Peyer's patch (tissue), 4 donors: ENCODE results near the gene SESN2. TPM values are rescaled to one million over a fixed set of nuclear protein-coding genes. Genes with fewer than 3 reads are reported as not detected.

Experiments
- DNase-seq, 3 donors: peaks; one replicate each; pipeline ENCODE4 v3.0.0-alpha.2; 2017 to 2019
- H3K27ac ChIP-seq, 4 donors: fragments of 200-600 bp; sonication (generic); one replicate each; pipeline ENCODE4 v1.5.1; 2016 to 2019
- H3K27me3 ChIP-seq, 2 donors: fragments of 200-600 bp; sonication (generic); one replicate each; pipeline ENCODE4 v1.5.1; 2019
- H3K36me3 ChIP-seq, 3 donors: fragments of 200-600 bp; sonication (generic); one replicate each; pipeline ENCODE4 v1.5.1; 2016 to 2019
- H3K4me1 ChIP-seq, 4 donors: fragments of 200-600 bp; sonication (generic); one replicate each; pipeline ENCODE4 v1.5.1; 2016 to 2019
- H3K4me3 ChIP-seq, 4 donors: fragments of 200-600 bp; sonication (generic); 1 replicate in 3 of 4; 2 replicates in 1 of 4; pipeline ENCODE4 v1.5.1; 2016 to 2019; ENCODE audit warnings: mild to moderate bottlenecking in 1 of 4
- H3K9me3 ChIP-seq, 4 donors: fragments of 200-600 bp; sonication (generic); one replicate each; pipeline ENCODE4 v1.5.1; 2016 to 2019; ENCODE audit warnings: mild to moderate bottlenecking in 1 of 4
- CTCF ChIP-seq, 6 experiments: fragments of 450-650 bp in 4 of 6; fragments of 200-600 bp in 2 of 6; sonication (generic) in 1 of 6; IDR thresholded peaks; one replicate each; pipeline ENCODE4 v1.5.1; 2017 to 2019; ENCODE audit warnings: antibody characterized with exemption in 6 of 6, mild to moderate bottlenecking in 3 of 6, moderate library complexity in 1 of 6
- POLR2A ChIP-seq, 2 donors: fragments of 450-650 bp; IDR thresholded peaks; one replicate each; pipeline ENCODE4 v1.5.1; 2017; ENCODE audit warnings: antibody characterized with exemption in 2 of 2, mild to moderate bottlenecking in 2 of 2, moderate library complexity in 2 of 2
- total RNA-seq, 4 donors: library from RNA; depleted of rRNA; stranded (reverse); fragments of >200 nt; gene quantifications; one replicate each; pipeline ENCODE4 v1.1.0, GENCODE V29; 2016

SESN2 gene
- total RNA-seq, 4 donors from 2014 or later = 4.1 to 33.8 (median 26.1) TPM

DNA sequence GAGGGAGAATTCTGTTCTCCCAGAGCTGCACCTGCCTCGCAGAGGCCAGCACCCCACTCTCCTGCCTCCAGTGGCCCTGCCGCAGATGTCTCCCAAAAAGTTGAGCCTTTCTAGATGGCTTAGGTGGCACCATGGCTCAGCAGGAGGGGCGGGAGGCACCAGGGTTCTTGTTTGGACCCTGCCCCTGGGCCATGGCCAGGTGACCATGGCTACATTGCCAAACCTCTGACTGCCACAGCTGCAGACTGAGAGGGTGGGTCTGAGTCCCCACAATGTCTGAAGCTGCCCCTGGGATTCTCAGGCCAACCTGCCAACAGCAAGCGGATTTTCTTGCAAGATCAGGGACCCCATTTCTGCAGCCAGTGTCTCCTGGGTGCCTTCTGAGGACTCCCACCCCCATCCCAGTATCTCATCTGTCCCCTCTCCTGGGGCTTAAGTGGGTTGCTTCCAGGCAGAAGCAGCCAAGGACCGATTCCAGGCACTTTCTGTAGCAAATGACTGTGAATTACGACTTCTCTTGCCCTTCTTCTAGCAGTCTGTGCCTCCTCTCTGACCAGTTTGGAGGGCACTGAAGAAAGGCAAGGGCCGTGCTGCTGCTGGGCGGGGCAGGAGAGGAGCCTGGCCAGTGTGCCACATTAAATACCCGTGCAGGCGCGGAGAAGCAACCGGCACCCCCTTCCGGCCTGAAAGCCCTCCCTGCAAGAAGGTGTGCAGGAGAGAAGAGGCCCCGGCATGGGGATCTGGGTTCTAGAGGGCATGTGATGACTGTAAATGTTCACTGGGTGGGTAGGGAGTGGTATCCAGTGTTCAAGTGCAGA, 22.5 kb downstream of the SESN2 start:
- Histone ChIP-seq H3K27ac (peak overlapping the region in 2 of 4 donors; percentile 57 to 73), H3K9me3 (no peaks in the 10 kb centered on the region), H3K36me3 (peaks cover 0 to 52% (median 0%) of the 10 kb centered on the region in 3 donors), H3K4me3 (no peak overlapping the region), H3K4me1 (peaks cover 0 to 24% (median 3%) of the 10 kb centered on the region in 4 donors), H3K27me3 (no peaks in the 10 kb centered on the region)
- no peak for TF ChIP-seq POLR2A (IDR thresholded peaks at IDR 0.05)
- no peak for TF ChIP-seq CTCF (IDR thresholded peaks at IDR 0.05)
- no peak for DNase-seq

- Histone ChIP-seq H3K4me1 (peaks cover 0 to 24% (median 3%) of the 10 kb centered on the region in 4 donors), H3K27ac (peak overlapping the region in 2 of 4 donors; percentile 57 to 73), H3K27me3 (no peaks in the 10 kb centered on the region), H3K4me3 (no peak overlapping the region), H3K36me3 (peaks cover 0 to 43% (median 0%) of the 10 kb centered on the region in 3 donors), H3K9me3 (no peaks in the 10 kb centered on the region)
- TF ChIP-seq CTCF (IDR thresholded peaks at IDR 0.05) = no peak
- TF ChIP-seq POLR2A (IDR thresholded peaks at IDR 0.05) = no peak
- peak in 1 of 3 donors; percentile 65 for DNase-seq
Measured at GRCh38 chr1:28282426-28283407, 23.4 kb downstream of the SESN2 start.

DNA sequence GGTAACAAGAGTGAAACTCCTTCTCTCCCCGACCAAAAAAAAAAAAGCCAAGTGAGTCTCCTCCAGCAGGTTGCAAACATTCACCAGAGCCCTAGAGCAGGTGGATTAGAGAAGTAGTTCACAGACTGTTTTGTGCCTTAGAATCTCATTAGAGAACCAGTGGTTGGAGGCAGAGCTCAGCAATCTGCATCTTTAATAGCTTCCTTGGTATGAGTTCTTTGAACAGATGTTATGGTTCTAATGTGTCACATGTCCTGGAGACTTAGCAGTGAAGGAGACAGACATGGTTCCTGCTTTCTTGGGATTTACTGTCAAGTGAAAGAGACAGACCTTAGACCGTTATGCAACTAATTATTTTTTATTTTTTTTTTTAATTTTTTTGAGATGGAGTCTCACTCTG, 26.8 kb downstream of the SESN2 start:
- Histone ChIP-seq H3K9me3 (no peaks in the 10 kb centered on the region), H3K4me3 (no peak overlapping the region), H3K27me3 (no peaks in the 10 kb centered on the region), H3K27ac (no peak overlapping the region), H3K4me1 (peaks cover 0 to 16% (median 3%) of the 10 kb centered on the region in 4 donors), H3K36me3 (peaks cover 0 to 10% (median 0%) of the 10 kb centered on the region in 3 donors)
- no peak for DNase-seq
- no peak for TF ChIP-seq POLR2A (IDR thresholded peaks at IDR 0.05)
- TF ChIP-seq CTCF (IDR thresholded peaks at IDR 0.05) = no peak

DNA sequence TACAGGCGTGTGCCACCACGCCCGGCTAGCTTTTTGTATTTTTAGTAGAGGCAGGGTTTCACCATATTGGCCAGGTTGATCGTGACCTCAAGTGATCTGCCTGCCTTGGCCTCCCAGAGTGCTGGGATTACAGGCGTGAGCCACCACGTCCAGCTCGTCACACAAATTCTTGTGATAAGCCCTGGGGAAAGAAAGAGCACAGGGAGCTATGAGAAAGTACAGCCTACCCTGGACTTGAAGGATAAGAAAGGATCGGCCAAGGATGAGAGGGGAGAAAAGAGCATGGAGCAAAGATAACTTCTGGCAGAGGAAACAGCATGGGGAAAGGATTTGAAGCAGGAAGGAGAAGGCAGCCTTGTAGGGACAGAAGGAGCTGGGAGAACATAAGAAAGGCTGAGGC, 29.2 kb downstream of the SESN2 start:
- Histone ChIP-seq H3K27me3 (no peaks in the 10 kb centered on the region), H3K4me3 (no peak overlapping the region), H3K4me1 (peaks cover 0 to 7% (median 0%) of the 10 kb centered on the region in 4 donors), H3K9me3 (no peaks in the 10 kb centered on the region), H3K27ac (no peak overlapping the region), H3K36me3 (no peaks in the 10 kb centered on the region)
- TF ChIP-seq CTCF (IDR thresholded peaks at IDR 0.05) (no peak), POLR2A (IDR thresholded peaks at IDR 0.05) (no peak)
- no peak for DNase-seq

GRCh38 chr1:28290851-28291250, 31.5 kb downstream of the SESN2 start:
- no peaks in the 10 kb centered on the region for H3K27me3 ChIP-seq
- DNase-seq = peak in 1 of 3 donors; percentile 62
- no peaks in the 10 kb centered on the region for H3K9me3 ChIP-seq
- no peaks in the 10 kb centered on the region for H3K36me3 ChIP-seq
- no peak for TF ChIP-seq POLR2A (IDR thresholded peaks at IDR 0.05)
- TF ChIP-seq CTCF (IDR thresholded peaks at IDR 0.05) = no peak
- H3K27ac ChIP-seq = peak overlapping the region in 1 of 4 donors; percentile 58
- H3K4me1 ChIP-seq = peaks cover 0 to 7% (median 0%) of the 10 kb centered on the region in 4 donors
- no peak overlapping the region for H3K4me3 ChIP-seq
